ENCODE results near the gene ZNF598.
A peak's percentile ranks its signal among the peaks of the same experiment; 100 is the strongest.

Gene ZNF598

GRCh38 chr16:2009791-2010510 is at the start of gene ZNF598:
TSS of gene ZNF598 (minus strand) at chr16:2009821.
- peak; percentile 87 for DNase-seq (ENCODE audit: low spot score)

GRCh38 chr16:2058872-2059271 is 49.3 kb upstream of the ZNF598 start:
- no peak for DNase-seq (ENCODE audit: low spot score)

- DNase-seq (ENCODE audit: low spot score), result no peak
These were observed 48.8 kb upstream of the ZNF598 start for GRCh38 chr16:2058420-2058819.

- no peak for DNase-seq (ENCODE audit: low spot score)
These were observed 47.8 kb upstream of the ZNF598 start for GRCh38 chr16:2057438-2057837.

- DNase-seq (ENCODE audit: low spot score), result no peak
These were observed 47.2 kb upstream of the ZNF598 start for GRCh38 chr16:2056681-2057407.

GRCh38 chr16:2056077-2056476 is 46.5 kb upstream of the ZNF598 start:
- DNase-seq (ENCODE audit: low spot score), result no peak

GRCh38 chr16:2054543-2055245 is 45.1 kb upstream of the ZNF598 start:
- DNase-seq (ENCODE audit: low spot score), result peak; percentile 47

- DNase-seq (ENCODE audit: low spot score), result no peak
These were observed 44.3 kb upstream of the ZNF598 start for GRCh38 chr16:2053897-2054296.

- DNase-seq (ENCODE audit: low spot score), result no peak
These were observed 43.6 kb upstream of the ZNF598 start for GRCh38 chr16:2053211-2053610.

GRCh38 chr16:2048116-2048543 is 38.5 kb upstream of the ZNF598 start:
- DNase-seq (ENCODE audit: low spot score), result no peak

GRCh38 chr16:2047330-2048115 is 37.9 kb upstream of the ZNF598 start, which contains the start of the genes NTHL1 and TSC2:
TSS of gene NTHL1 (minus strand) at chr16:2047834. CDS start at chr16:2047823, 11 bp downstream.
TSS of gene TSC2 (plus strand) at chr16:2047985. CDS start at chr16:2048616, 631 bp downstream.
- DNase-seq (ENCODE audit: low spot score), result peak; percentile 96

- DNase-seq (ENCODE audit: low spot score), result no peak
These were observed 37.3 kb upstream of the ZNF598 start for GRCh38 chr16:2046893-2047329.

- no peak for DNase-seq (ENCODE audit: low spot score)
These were observed 36.6 kb upstream of the ZNF598 start for GRCh38 chr16:2045965-2046892.

GRCh38 chr16:2044541-2044940 is 34.9 kb upstream of the ZNF598 start:
- DNase-seq (ENCODE audit: low spot score), result no peak

- peak; percentile 28 for DNase-seq (ENCODE audit: low spot score)
These were observed 34.2 kb upstream of the ZNF598 start for GRCh38 chr16:2043667-2044451.

GRCh38 chr16:2042986-2043666 is 33.5 kb upstream of the ZNF598 start:
- peak; percentile 69 for DNase-seq (ENCODE audit: low spot score)

GRCh38 chr16:2042171-2042985 is 32.8 kb upstream of the ZNF598 start:
- no peak for DNase-seq (ENCODE audit: low spot score)

GRCh38 chr16:2040787-2041522 is 31.3 kb upstream of the ZNF598 start:
- DNase-seq (ENCODE audit: low spot score), result peak; percentile 63

All from kidney tubule cell (primary cell).